GM18909 (cell line): ENCODE results near the gene RAD51B.

Experiments used
- ATAC-seq: cut with Tn5 transposase; IDR thresholded peaks from one replicate; pipeline ENCODE4 v1.9.1; 2021; ENCODE audit warnings: mild to moderate bottlenecking; ENCODE audit not compliant: unreplicated experiment, poor library complexity

Gene RAD51B

DNA sequence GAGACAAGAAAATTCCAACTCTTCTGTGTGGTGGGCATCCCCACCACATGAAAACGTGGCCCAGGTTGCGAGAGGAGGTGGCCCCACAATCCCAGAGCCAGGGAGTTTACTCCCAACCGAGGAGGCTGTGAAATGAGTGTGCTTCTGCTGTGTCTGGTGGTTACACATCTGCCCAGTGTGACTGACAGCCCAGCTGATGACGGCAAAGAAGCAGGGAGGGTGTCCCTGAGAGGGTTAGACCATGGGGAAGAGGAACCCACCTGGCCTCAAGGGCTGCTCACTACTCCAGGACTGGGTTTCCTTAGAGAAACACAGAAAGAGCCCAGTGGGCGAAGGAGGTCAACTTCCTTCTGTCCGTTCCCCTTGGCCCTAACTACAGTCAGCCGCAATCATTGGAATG is 948.7 kb downstream of the RAD51B start:
- ATAC-seq: no peak

GRCh38 chr14:68770051-68770450 is 950.5 kb downstream of the RAD51B start:
- no peak for ATAC-seq

GRCh38 chr14:68770553-68771286 is 951.1 kb downstream of the RAD51B start:
- no peak for ATAC-seq

- ATAC-seq: no peak
Observed at GRCh38 chr14:68771631-68772030, 952.1 kb downstream of the RAD51B start.

DNA sequence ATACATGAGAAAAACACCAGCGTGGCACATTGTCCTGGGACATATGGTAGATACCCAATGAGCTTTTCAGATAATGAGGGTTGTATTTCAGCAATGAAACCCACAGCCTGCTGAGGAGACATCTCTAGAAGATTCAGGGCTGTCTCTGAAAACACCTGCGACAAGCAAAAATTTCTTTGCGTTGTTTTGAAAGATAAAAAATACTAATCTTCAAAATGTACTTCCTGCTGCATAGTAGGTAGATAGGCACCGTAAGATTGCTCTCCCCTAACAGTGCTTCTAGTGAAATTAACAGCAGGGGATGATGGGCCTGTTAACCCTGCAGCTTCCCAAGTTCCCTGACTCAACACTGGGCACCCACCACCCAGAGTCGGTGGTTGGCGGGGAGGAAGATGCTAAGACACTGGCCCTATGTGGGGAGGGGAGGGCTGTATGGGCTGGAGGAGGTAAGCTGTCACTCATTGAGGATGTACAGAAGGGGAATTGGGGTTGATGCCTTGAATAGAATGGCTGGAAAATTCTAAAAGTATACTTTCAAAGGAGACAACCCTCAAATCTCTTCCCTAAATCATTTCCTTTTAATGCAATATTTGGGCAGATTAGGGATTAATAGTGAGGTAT is 953.3 kb downstream of the RAD51B start:
- no peak for ATAC-seq

- ATAC-seq: no peak
Observed at GRCh38 chr14:68774771-68775613, 955.4 kb downstream of the RAD51B start.

DNA sequence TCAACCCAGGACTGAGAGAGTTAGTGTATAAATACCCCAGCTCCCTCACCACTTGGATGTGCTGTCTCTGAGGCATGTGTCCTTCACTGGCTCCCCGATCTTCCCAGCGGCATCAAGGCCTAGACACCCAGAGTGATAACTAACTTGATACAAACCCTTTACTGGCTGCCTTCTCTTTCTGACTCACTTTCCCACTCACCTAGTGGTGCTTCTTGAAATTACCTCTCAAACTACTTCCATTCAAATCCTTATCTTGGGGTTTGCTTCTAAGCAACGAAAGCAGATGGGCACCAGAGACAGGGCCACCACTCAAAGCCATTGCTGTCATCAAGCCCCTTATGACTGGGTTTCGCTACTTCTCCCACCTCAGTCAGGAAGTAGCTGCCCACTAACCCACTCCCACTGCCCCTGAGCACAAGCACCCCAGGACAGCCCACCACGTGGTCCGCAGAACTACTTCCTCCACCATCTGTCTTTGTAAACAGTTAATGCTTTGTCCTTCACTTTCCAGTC is 956.1 kb downstream of the RAD51B start:
- ATAC-seq: no peak

DNA sequence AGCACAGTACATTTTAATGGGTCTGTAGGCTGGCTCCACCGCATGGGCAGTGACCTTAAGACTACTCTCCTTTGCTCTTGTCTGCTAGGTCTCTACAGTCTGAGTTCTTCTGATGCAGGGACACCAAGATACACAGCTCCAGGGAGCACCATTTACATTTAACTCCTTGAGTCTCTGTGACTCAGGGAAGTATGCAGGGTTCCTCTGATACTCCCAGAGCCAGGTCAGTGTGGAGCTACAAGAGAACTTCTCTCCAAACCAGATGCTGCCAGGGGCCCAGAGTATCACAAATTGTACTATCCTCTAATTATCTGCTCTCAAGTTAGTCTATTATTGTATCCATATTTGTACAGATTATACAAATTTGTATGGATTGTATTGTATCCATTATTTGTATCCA is 958.1 kb downstream of the RAD51B start:
- ATAC-seq: no peak
